ENCODE results near the gene EML4.
"Not testable (repeated sequence)": the region's sequence is repeated elsewhere in the genome, so short reads cannot be mapped to it uniquely, and the experiment has no call there.

EML4 gene

GRCh38 chr2:42338567-42339190, 169.5 kb downstream of the EML4 start:
- DNase-seq = peak; percentile 62

GRCh38 chr2:42339191-42339912, 170.2 kb downstream of the EML4 start:
- DNase-seq = peak; percentile 73

- no peak for DNase-seq
Measured at GRCh38 chr2:42340045-42340937, 171.1 kb downstream of the EML4 start.

- no peak for DNase-seq
Measured at GRCh38 chr2:42340938-42341636, 171.9 kb downstream of the EML4 start.

GRCh38 chr2:42342061-42342794, 173.1 kb downstream of the EML4 start:
- no peak for DNase-seq

- DNase-seq = no peak
Measured at GRCh38 chr2:42342795-42343241, 173.7 kb downstream of the EML4 start.

GRCh38 chr2:42345986-42346385, 176.8 kb downstream of the EML4 start:
- no peak for DNase-seq

GRCh38 chr2:42346856-42347255, 177.7 kb downstream of the EML4 start:
- DNase-seq = not testable (repeated sequence)

- not testable (repeated sequence) for DNase-seq
Measured at GRCh38 chr2:42347518-42347917, 178.4 kb downstream of the EML4 start.

- no peak for DNase-seq
Measured at GRCh38 chr2:42348113-42348805, 179.1 kb downstream of the EML4 start.

- DNase-seq = no peak
Measured at GRCh38 chr2:42350434-42351063, 181.4 kb downstream of the EML4 start.

GRCh38 chr2:42351864-42352263, 182.7 kb downstream of the EML4 start:
- DNase-seq = no peak

GRCh38 chr2:42353792-42354429, 184.8 kb downstream of the EML4 start:
- DNase-seq = no peak

- no peak for DNase-seq
Measured at GRCh38 chr2:42359304-42359964, 190.3 kb downstream of the EML4 start.

GRCh38 chr2:42359965-42360483, 190.9 kb downstream of the EML4 start:
- DNase-seq = no peak

- DNase-seq = no peak
Measured at GRCh38 chr2:42360493-42360889, 191.3 kb downstream of the EML4 start.

- peak; percentile 92 for DNase-seq
Measured at GRCh38 chr2:42360890-42361727, 192.0 kb downstream of the EML4 start, which contains the start of gene COX7A2L. TSS of gene COX7A2L (minus strand) at chr2:42361217. CDS start at chr2:42361161, 56 bp downstream.

- DNase-seq = no peak
Measured at GRCh38 chr2:42361728-42362283, 192.7 kb downstream of the EML4 start.

All from DMS153 (cell line).